Activated CD4-positive, alpha-beta memory T cell treated with anti-CD3 and anti-CD28 coated beads, Interleukin-2, amount 10 ng/mL, durations not matched to agents 7 days and 5 days (primary cell): ENCODE results near the gene GPBP1. TPM values are rescaled to one million over a fixed set of nuclear protein-coding genes. Genes with fewer than 3 reads are reported as not detected.
"Not testable (repeated sequence)": the region's sequence is repeated elsewhere in the genome, so short reads cannot be mapped to it uniquely, and the experiment has no call there.

ENCODE experiments used
- CTCF ChIA-PET: fragments of 350-600 bp; sonication (Branson Sonifier 250); formaldehyde crosslinking; loops from one replicate; lab custom pipeline; 2021; ENCODE audit warnings: antibody characterized with exemption, inconsistent platforms; lab: Charles Lee
- POLR2A ChIA-PET: fragments of 350-600 bp; sonication (Branson Sonifier 250); formaldehyde crosslinking; loops from one replicate; lab custom pipeline; 2021; ENCODE audit warnings: antibody characterized with exemption; lab: Charles Lee
- DNase-seq: peaks from one replicate; pipeline ENCODE4 v3.0.0-alpha.2; 2020
- H3K27ac Mint-ChIP-seq: one replicate; pipeline ENCODE4 v1.8.0; 2021; ENCODE audit warnings: mild to moderate bottlenecking, mixed read lengths
- H3K27me3 Mint-ChIP-seq: one replicate; pipeline ENCODE4 v1.8.0; 2021; ENCODE audit warnings: mixed read lengths
- H3K36me3 Mint-ChIP-seq: one replicate; pipeline ENCODE4 v1.8.0; 2021; ENCODE audit warnings: low read depth, mixed read lengths
- H3K4me1 Mint-ChIP-seq: one replicate; pipeline ENCODE4 v1.8.0; 2021; ENCODE audit warnings: mixed read lengths
- H3K4me3 Mint-ChIP-seq: one replicate; pipeline ENCODE4 v1.8.0; 2021; ENCODE audit warnings: mild to moderate bottlenecking, mixed read lengths
- H3K9me3 Mint-ChIP-seq: one replicate; pipeline ENCODE4 v1.8.0; 2021; ENCODE audit warnings: mixed read lengths
- total RNA-seq, 2 experiments: library from RNA; stranded (reverse); gene quantifications; one replicate each; pipeline ENCODE4 v1.2.3, GENCODE V29; 2021

GPBP1 gene
- total RNA-seq, 2 experiments from 2014 or later: 105 to 109 TPM

GRCh38 chr5:57259704-57260103, 85.8 kb downstream of the GPBP1 start:
- ChIA-PET POLR2A (no interaction called here), CTCF (interaction anchor here (1.4 kb wide), 1 partner anchor 38 kb away, joined by 3 read pairs; no protein-coding TSS in a partner anchor)
- Mint-ChIP-seq H3K36me3 (peaks cover 66% of the 10 kb centered on the region), H3K4me3 (no peak overlapping the region), H3K4me1 (peaks cover 22% of the 10 kb centered on the region), H3K9me3 (no peaks in the 10 kb centered on the region), H3K27me3 (no peaks in the 10 kb centered on the region), H3K27ac (no peak overlapping the region)
- no peak for DNase-seq

DNA sequence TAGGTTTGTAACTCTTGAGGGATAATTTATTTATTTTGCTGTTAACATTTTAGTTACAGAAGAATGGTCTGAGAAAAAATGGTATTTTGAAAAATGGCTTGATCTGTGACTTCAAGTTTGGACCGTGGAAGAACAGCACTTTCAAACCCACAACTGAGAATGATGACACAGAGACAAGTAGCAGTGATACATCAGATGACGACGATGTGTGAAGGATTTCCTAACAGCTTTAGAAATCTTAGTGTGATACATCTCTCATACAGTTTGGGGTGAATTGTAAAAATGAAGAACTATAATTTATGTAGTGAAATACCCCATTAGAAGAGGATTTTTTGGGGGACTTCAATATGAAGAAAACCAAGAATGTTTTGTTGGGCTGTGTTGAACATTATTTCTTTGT, 88.7 kb downstream of the GPBP1 start:
- ChIA-PET POLR2A (interaction anchor here (0.7 kb wide), 1 partner anchor 31 kb away, joined by 3 read pairs; no protein-coding TSS in a partner anchor), CTCF (no interaction called here)
- Mint-ChIP-seq H3K27me3 (no peaks in the 10 kb centered on the region), H3K4me3 (no peak overlapping the region), H3K4me1 (peaks cover 14% of the 10 kb centered on the region), H3K27ac (no peak overlapping the region), H3K36me3 (peaks cover 46% of the 10 kb centered on the region), H3K9me3 (no peaks in the 10 kb centered on the region)
- DNase-seq: no peak

DNA sequence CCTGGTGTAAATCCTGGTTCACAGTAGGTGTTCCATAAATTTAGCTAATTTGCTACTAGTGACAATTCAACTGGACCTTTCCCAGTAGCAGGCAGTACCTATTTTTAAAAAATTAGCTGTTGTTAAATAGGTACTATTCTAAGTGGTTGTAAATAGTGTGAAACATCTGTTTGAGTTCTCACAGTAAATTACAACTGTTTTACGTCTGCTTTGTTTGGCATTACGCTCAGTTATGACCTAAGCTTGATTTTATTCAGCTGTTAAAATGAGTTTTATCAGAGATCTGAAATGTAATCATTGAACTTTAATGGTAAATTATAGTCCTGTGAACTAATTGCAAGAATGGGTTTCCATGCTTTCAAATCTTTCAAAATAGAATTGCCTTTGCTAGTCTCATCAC, 93.9 kb downstream of the GPBP1 start:
- ChIA-PET POLR2A (no interaction called here), CTCF (interaction anchor here (0.7 kb wide), 1 partner anchor 348 kb away, joined by 3 read pairs; no protein-coding TSS in a partner anchor)
- Mint-ChIP-seq H3K4me1 (no peaks in the 10 kb centered on the region), H3K9me3 (no peaks in the 10 kb centered on the region), H3K27ac (no peak overlapping the region), H3K27me3 (peaks cover 10% of the 10 kb centered on the region), H3K4me3 (no peak overlapping the region), H3K36me3 (peaks cover 7% of the 10 kb centered on the region)
- no peak for DNase-seq

GRCh38 chr5:57276353-57276752, 102.5 kb downstream of the GPBP1 start:
- no peak overlapping the region for H3K4me3 Mint-ChIP-seq
- H3K4me1 Mint-ChIP-seq: no peaks in the 10 kb centered on the region
- DNase-seq: no peak
- H3K27me3 Mint-ChIP-seq: peaks cover 5% of the 10 kb centered on the region
- H3K9me3 Mint-ChIP-seq: no peaks in the 10 kb centered on the region
- H3K27ac Mint-ChIP-seq: no peak overlapping the region
- ChIA-PET POLR2A (no interaction called here), CTCF (interaction anchor here (0.6 kb wide), 1 partner anchor 1340 kb away, joined by 4 read pairs; no protein-coding TSS in a partner anchor)
- H3K36me3 Mint-ChIP-seq: no peaks in the 10 kb centered on the region

- no peaks in the 10 kb centered on the region for H3K9me3 Mint-ChIP-seq
- no peak for DNase-seq
- no peak overlapping the region for H3K4me3 Mint-ChIP-seq
- peaks cover 5% of the 10 kb centered on the region for H3K27me3 Mint-ChIP-seq
- no peaks in the 10 kb centered on the region for H3K4me1 Mint-ChIP-seq
- no peak overlapping the region for H3K27ac Mint-ChIP-seq
- no peaks in the 10 kb centered on the region for H3K36me3 Mint-ChIP-seq
- ChIA-PET CTCF (no interaction called here), POLR2A (no interaction called here)
Observed at GRCh38 chr5:57277085-57277484, 103.2 kb downstream of the GPBP1 start.

DNA sequence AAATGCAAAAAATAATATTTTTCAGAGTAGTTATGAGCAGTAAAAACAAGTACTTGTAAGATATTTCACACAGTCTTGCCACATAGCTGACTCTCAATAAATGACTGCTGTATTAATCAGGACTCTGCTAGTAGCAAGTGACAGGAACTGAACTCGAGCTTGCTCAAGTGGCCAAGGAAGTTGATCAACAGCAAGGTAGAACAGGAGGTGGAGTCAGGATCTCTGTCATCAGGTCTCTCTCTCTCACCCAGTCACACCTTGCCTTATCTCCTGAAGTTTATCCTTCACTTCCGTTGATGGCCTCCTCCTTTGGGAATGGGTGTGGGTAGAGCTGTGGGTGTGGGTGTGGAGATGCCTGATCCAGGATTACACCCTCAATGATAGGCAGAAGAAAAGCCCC, 107.0 kb downstream of the GPBP1 start:
- Mint-ChIP-seq H3K27ac (no peak overlapping the region), H3K4me1 (no peaks in the 10 kb centered on the region), H3K9me3 (no peaks in the 10 kb centered on the region), H3K27me3 (no peaks in the 10 kb centered on the region), H3K36me3 (no peaks in the 10 kb centered on the region), H3K4me3 (no peak overlapping the region)
- DNase-seq: no peak
- POLR2A ChIA-PET: no interaction called here
- CTCF ChIA-PET: no interaction called here

DNA sequence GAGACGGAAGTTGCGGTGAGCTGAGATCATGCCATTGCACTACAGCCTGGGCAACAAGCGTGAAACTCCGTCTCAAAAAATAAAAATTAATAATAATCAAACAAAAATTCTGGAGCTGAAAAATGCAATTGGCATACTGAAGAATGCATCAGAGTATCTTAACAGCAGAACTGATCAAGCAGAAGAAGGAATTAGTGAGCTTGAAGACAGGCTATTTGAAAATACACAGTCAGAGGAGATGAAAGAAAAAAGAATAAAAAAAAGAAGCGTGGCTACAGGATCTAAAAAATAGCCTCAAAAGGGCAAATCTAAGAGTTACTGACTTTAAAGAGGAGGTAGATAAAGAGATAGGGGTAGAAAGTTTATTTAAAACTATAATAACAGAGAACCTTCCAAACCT, 111.2 kb downstream of the GPBP1 start:
- H3K9me3 Mint-ChIP-seq, H3K27ac Mint-ChIP-seq, H3K4me1 Mint-ChIP-seq, H3K4me3 Mint-ChIP-seq, H3K36me3 Mint-ChIP-seq, DNase-seq, POLR2A ChIA-PET: not testable (repeated sequence)
- peaks cover 17% of the 10 kb centered on the region for H3K27me3 Mint-ChIP-seq
- CTCF ChIA-PET: interaction anchor here (1.1 kb wide), 1 partner anchor 13 kb away, joined by 4 read pairs; no protein-coding TSS in a partner anchor

DNA sequence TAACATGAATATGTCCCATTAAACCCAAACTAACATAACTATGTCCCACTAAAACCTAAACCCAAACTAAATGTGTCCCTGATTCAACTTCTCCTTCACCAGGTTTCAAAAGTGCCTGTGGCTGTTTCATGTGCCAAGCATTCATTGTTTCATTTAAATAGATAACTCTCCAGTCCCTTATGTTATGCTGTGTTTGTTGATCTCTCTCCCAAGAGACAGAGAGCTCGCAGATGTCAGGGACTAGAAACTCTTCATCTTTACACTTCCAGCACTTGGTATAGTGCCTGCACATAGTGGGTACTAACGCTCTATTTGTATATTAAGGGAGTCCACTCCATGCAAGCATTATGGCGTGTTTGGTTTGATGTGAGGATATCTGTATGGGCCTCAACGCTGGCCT, 118.0 kb downstream of the GPBP1 start:
- Mint-ChIP-seq H3K27ac (no peak overlapping the region), H3K36me3 (no peaks in the 10 kb centered on the region), H3K4me1 (no peaks in the 10 kb centered on the region), H3K4me3 (no peak overlapping the region), H3K9me3 (no peaks in the 10 kb centered on the region), H3K27me3 (peaks cover 16% of the 10 kb centered on the region)
- POLR2A ChIA-PET: no interaction called here
- DNase-seq: no peak
- CTCF ChIA-PET: no interaction called here

DNA sequence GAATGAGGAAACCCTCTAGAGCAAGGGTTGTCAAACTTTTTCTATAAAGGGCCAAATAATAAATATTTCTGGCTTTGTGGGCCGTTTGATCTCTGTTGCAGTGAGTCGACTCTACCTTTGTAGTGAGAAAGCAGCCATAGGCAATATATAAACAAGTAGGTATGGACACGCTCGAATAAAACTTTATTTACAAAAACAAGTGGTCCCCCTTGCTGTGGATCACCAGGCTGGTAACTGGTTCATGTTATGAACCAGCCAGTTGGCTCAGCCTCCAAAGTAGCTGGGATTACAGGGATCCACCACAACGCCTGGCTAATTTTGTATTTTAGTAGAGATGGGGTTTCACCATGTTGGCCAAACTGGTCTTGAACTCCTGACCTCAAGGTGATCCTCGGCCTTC, 118.5 kb downstream of the GPBP1 start:
- H3K36me3 Mint-ChIP-seq: no peaks in the 10 kb centered on the region
- CTCF ChIA-PET: no interaction called here
- POLR2A ChIA-PET: no interaction called here
- H3K4me3 Mint-ChIP-seq: no peak overlapping the region
- no peaks in the 10 kb centered on the region for H3K9me3 Mint-ChIP-seq
- no peak for DNase-seq
- peaks cover 16% of the 10 kb centered on the region for H3K27me3 Mint-ChIP-seq
- no peaks in the 10 kb centered on the region for H3K4me1 Mint-ChIP-seq
- H3K27ac Mint-ChIP-seq: no peak overlapping the region

DNA sequence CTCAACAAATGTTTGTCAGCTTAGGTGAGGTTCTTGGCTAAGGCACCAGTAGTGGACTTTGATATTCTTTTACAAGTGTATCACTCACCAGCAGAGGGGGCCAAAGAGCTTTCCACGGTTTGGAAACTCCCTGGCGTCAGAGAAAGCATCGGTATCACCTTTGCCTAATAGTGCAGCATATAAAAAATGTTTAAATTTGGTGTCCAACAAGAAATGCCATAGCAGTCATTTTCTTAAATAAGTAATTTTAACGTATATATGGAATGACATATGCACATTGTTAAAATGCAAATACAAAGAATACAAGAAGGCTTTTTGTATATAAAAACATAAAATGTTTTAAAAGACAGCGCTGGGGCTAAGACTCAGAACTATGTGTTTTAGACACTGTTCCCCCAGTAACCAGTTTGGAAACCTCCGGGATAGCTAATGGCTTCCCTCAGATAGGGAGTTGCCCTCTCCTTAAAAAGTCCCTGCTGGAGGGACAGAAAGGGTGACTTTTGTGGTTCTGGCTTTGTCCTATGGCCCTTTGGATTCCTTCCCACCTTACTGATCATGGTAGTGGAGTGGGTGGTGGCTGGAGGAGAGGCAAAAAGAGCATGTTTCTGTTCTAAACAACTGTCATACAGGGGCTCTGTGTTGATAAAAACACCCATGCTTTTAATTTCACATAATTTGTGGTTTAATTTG, 124.6 kb downstream of the GPBP1 start:
- peak overlapping the region; percentile 13 for H3K4me3 Mint-ChIP-seq
- H3K9me3 Mint-ChIP-seq: no peaks in the 10 kb centered on the region

DNA sequence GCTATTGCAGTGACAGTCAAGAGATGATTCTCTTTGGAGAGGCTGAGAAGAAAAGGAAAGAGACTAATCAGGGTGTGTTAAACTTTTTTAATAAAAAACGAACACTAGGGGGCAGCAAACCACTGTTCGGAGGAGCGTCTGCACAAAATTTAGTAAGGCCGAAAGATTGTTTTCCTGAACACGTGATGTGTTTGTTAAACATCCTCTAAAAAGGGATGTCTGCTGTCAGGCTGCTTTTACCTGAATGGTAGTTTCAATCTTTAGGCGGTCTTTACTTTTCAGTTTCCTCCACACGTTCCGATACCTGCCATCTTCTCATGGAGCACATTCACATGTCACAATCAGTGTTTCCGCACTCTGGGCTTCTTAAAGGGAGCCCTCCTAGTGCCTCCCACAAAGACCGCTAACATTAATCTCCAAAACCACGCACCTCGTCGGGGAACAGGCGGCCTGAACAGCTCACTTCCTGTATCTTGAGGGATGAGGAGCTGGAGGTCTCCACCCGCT, 125.2 kb downstream of the GPBP1 start:
- POLR2A ChIA-PET: interaction anchor here (1.0 kb wide), 1 partner anchor 1161 kb away, joined by 3 read pairs; the partner anchor contains the start of gene PLK2
- H3K4me1 Mint-ChIP-seq: peaks cover 21% of the 10 kb centered on the region
- H3K36me3 Mint-ChIP-seq: no peaks in the 10 kb centered on the region
- DNase-seq: peak; percentile 49
- H3K27ac Mint-ChIP-seq: no peak overlapping the region
- H3K4me3 Mint-ChIP-seq: peak overlapping the region; percentile 13
- H3K27me3 Mint-ChIP-seq: peaks cover 2% of the 10 kb centered on the region
- no peaks in the 10 kb centered on the region for H3K9me3 Mint-ChIP-seq
- CTCF ChIA-PET: interaction anchor here (0.6 to 3.2 kb wide), 9 partner anchors 15 to 1161 kb away, joined by 3 to 36 read pairs (median 4); partner anchors contain the start of gene PLK2

More for the DNA sequence above, 124.6 kb downstream of the GPBP1 start:
- CTCF ChIA-PET: interaction anchor here (0.7 to 3.2 kb wide), 20 partner anchors 12 to 1168 kb away, joined by 3 to 36 read pairs (median 3); partner anchors contain the start of genes PLK2 and SETD9
- H3K27me3 Mint-ChIP-seq: no peaks in the 10 kb centered on the region
- DNase-seq: peak; percentile 83
- peaks cover 21% of the 10 kb centered on the region for H3K4me1 Mint-ChIP-seq
- no peaks in the 10 kb centered on the region for H3K36me3 Mint-ChIP-seq
- H3K27ac Mint-ChIP-seq: no peak overlapping the region
- POLR2A ChIA-PET: interaction anchor here (1.0 to 1.3 kb wide), 2 partner anchors 1162 to 1163 kb away, joined by 3 to 4 read pairs; partner anchors contain the start of gene PLK2

- H3K4me3 Mint-ChIP-seq: no peak overlapping the region
- CTCF ChIA-PET: interaction anchor here (0.7 to 3.2 kb wide), 2 partner anchors 158 to 1160 kb away, joined by 3 to 36 read pairs; partner anchors contain the start of gene PLK2
- POLR2A ChIA-PET: no interaction called here
- H3K27ac Mint-ChIP-seq: no peak overlapping the region
- H3K27me3 Mint-ChIP-seq: peaks cover 4% of the 10 kb centered on the region
- no peaks in the 10 kb centered on the region for H3K9me3 Mint-ChIP-seq
- H3K4me1 Mint-ChIP-seq: peaks cover 21% of the 10 kb centered on the region
- no peaks in the 10 kb centered on the region for H3K36me3 Mint-ChIP-seq
- DNase-seq: no peak
Observed at GRCh38 chr5:57299986-57300385, 126.1 kb downstream of the GPBP1 start.

- H3K27me3 Mint-ChIP-seq: peaks cover 12% of the 10 kb centered on the region
- no peak overlapping the region for H3K4me3 Mint-ChIP-seq
- no peak overlapping the region for H3K27ac Mint-ChIP-seq
- H3K4me1 Mint-ChIP-seq: peaks cover 21% of the 10 kb centered on the region
- no peak for DNase-seq
- ChIA-PET POLR2A (no interaction called here), CTCF (interaction anchor here (0.9 to 1.5 kb wide), 3 partner anchors 13 to 1160 kb away, joined by 3 to 5 read pairs (median 3); no protein-coding TSS in a partner anchor)
- no peaks in the 10 kb centered on the region for H3K36me3 Mint-ChIP-seq
- peaks cover 2% of the 10 kb centered on the region for H3K9me3 Mint-ChIP-seq
Observed at GRCh38 chr5:57302164-57302563, 128.3 kb downstream of the GPBP1 start.
